Liver (tissue), 9 donors: ENCODE results near the gene OBI1. TPM values are rescaled to one million over a fixed set of nuclear protein-coding genes. Genes with fewer than 3 reads are reported as not detected.

ENCODE experiments used
- DNase-seq: peaks from one replicate; pipeline ENCODE4 v3.0.0-alpha.2; 2017; ENCODE audit warnings: low spot score
- H3K27ac ChIP-seq, 2 donors: one replicate each; pipeline ENCODE4 v1.7.0; 2013; ENCODE audit warnings: inconsistent platforms in 2 of 2, low read length in 2 of 2, control low read depth in 1 of 2, low read depth in 1 of 2, mild to moderate bottlenecking in 1 of 2
- H3K27me3 ChIP-seq, 4 donors: one replicate each; pipeline versions ENCODE4 v1.6.1 to v1.7.0; 2013; ENCODE audit warnings: low read length in 3 of 4, inconsistent platforms in 1 of 4, mild to moderate bottlenecking in 1 of 4, moderate library complexity in 1 of 4; ENCODE audit not compliant: control insufficient read depth in 4 of 4, insufficient read depth in 4 of 4
- H3K36me3 ChIP-seq, 4 donors: one replicate each; pipeline versions ENCODE4 v1.6.1 to v1.7.0; 2013; ENCODE audit warnings: low read length in 3 of 4, mild to moderate bottlenecking in 3 of 4, low read depth in 1 of 4, moderate library complexity in 1 of 4; ENCODE audit not compliant: control insufficient read depth in 4 of 4, insufficient read depth in 3 of 4
- H3K4me1 ChIP-seq, 4 donors: one replicate each; pipeline versions ENCODE4 v1.6.1 to v1.7.0; 2013; ENCODE audit warnings: low read length in 3 of 4, mild to moderate bottlenecking in 3 of 4, moderate library complexity in 1 of 4; ENCODE audit not compliant: control insufficient read depth in 4 of 4, insufficient read depth in 4 of 4
- H3K4me3 ChIP-seq, 3 donors: one replicate each; pipeline versions ENCODE4 v1.6.1 to v1.7.0; 2013; ENCODE audit warnings: low read length in 3 of 3, control low read depth in 1 of 3, low read depth in 1 of 3, mild to moderate bottlenecking in 1 of 3
- H3K9ac ChIP-seq, 2 donors: one replicate each; pipeline ENCODE4 v1.7.0; 2013; ENCODE audit warnings: low read length in 2 of 2, mild to moderate bottlenecking in 2 of 2, moderate library complexity in 2 of 2, control low read depth in 1 of 2, low read depth in 1 of 2
- H3K9me3 ChIP-seq, 4 donors: one replicate each; pipeline versions ENCODE4 v1.6.1 to v1.7.0; 2013; ENCODE audit warnings: low read length in 3 of 4; ENCODE audit not compliant: control insufficient read depth in 4 of 4
- EGR1 ChIP-seq, 2 donors: IDR thresholded peaks; 2 replicates each; pipeline ENCODE4 v1.6.1; 2016 to 2018; ENCODE audit warnings: antibody characterized with exemption in 2 of 2, low read depth in 2 of 2
- FOXA1 ChIP-seq: IDR thresholded peaks from 2 replicates; pipeline ENCODE4 v1.6.1; 2016; ENCODE audit warnings: antibody characterized with exemption
- GABPA ChIP-seq, 2 donors: IDR thresholded peaks in 1 of 2; conservative IDR thresholded peaks in 1 of 2; 2 replicates each; pipeline ENCODE4 v1.6.1; 2016; ENCODE audit warnings: antibody characterized with exemption in 2 of 2, mild to moderate bottlenecking in 1 of 2, moderate library complexity in 1 of 2
- HNF4A ChIP-seq, 2 donors: conservative IDR thresholded peaks; 2 replicates each; pipeline ENCODE4 v1.6.1; 2016; ENCODE audit warnings: antibody characterized with exemption in 2 of 2, mild to moderate bottlenecking in 2 of 2
- JUND ChIP-seq, 2 donors: IDR thresholded peaks; 2 replicates each; pipeline ENCODE4 v1.6.1; 2016; ENCODE audit warnings: antibody characterized with exemption in 2 of 2
- NR2F2 ChIP-seq: IDR thresholded peaks from 2 replicates; pipeline ENCODE4 v1.6.1; 2016; ENCODE audit warnings: antibody characterized with exemption
- RXRA ChIP-seq, 2 donors: IDR thresholded peaks; 2 replicates each; pipeline ENCODE4 v1.6.1; 2017 to 2018; ENCODE audit warnings: antibody characterized with exemption in 2 of 2, mild to moderate bottlenecking in 1 of 2
- SP1 ChIP-seq: IDR thresholded peaks from 2 replicates; pipeline ENCODE4 v1.6.1; 2018; ENCODE audit warnings: antibody characterized with exemption, mild to moderate bottlenecking
- TAF1 ChIP-seq: conservative IDR thresholded peaks from 2 replicates; pipeline ENCODE4 v1.6.1; 2016; ENCODE audit warnings: antibody characterized with exemption, mild to moderate bottlenecking
- YY1 ChIP-seq: IDR thresholded peaks from 2 replicates; pipeline ENCODE4 v1.6.1; 2016; ENCODE audit warnings: antibody characterized with exemption, mild to moderate bottlenecking
- WGBS: extraction: QIAGEN DNeasy Blood & Tissue Kit; methylation state at CpG from one replicate; pipeline ENCODE4 v1.1.7; 2013; 5-methylcytosine and 5-hydroxymethylcytosine counted together
- polyA plus RNA-seq, 2 donors: library from polyadenylated mRNA; stranded (reverse) in 1 of 2; unstranded in 1 of 2; fragments of 200-250 nt in 1 of 2; fragments of >200 nt in 1 of 2; fragmentation: Nextera tagmentation in 1 of 2; extraction: Ambion mirVana in 1 of 2; gene quantifications; one replicate each; pipeline versions ENCODE4 v1.2.1 to v1.2.3, GENCODE V29; 2013 to 2015
- total RNA-seq, 2 donors: library from RNA; depleted of rRNA; stranded (reverse); fragments of >200 nt; gene quantifications; one replicate each; pipeline ENCODE4 v1.2.3, GENCODE V29; 2014
- TF ChIP-seq, protein P1 (sequence below): IDR thresholded peaks from 2 replicates; pipeline ENCODE4 v1.6.1; 2016; ENCODE audit warnings: antibody characterized with exemption
- TF ChIP-seq, protein P2 (sequence below): fragments of 150-350 bp; IDR thresholded peaks from 2 replicates; pipeline ENCODE4 v1.5.1; 2017; ENCODE audit warnings: improper control_type of control experiment, low read depth, low read length; ENCODE audit not compliant: missing input control
- TF ChIP-seq, protein P3 (sequence below): IDR thresholded peaks from 2 replicates; pipeline ENCODE4 v1.6.1; 2016; ENCODE audit warnings: antibody characterized with exemption, mild to moderate bottlenecking
- TF ChIP-seq, protein P4 (sequence below): IDR thresholded peaks from 2 replicates; pipeline ENCODE4 v1.6.1; 2016; ENCODE audit warnings: antibody characterized with exemption
- donor health status: healthy.
- donor health status: healthy.
- donor health status: healthy.
- donor health status: healthy.
- donor health status: healthy.

OBI1 gene
- total and polyA plus RNA-seq, 4 donors, result 1.7 to 8.9 (median 3.0) TPM

DNA sequence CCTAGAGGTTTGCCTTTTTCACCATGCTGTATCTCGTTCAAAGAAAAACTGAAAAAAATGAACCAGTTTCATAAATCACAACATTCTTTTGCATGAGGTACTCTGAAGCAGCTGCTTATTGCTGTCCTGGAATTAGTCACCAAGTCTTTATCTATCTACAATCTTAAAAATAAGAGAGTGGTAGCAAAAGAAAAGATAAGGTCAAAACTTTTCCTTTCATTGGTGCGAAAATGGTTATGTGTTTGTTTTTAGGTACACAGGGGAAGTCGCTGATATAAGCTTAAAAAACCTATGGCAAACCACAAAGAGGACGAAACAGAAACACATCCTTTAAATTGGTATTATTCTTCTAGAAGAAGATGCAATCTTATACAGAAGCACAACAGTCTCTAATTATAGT lies 20.7 kb downstream of the OBI1 start:
- Histone ChIP-seq H3K27me3 (no peaks in the 10 kb centered on the region), H3K4me3 (no peak overlapping the region), H3K4me1 (no peaks in the 10 kb centered on the region), H3K27ac (no peak overlapping the region), H3K9me3 (no peaks in the 10 kb centered on the region), H3K9ac (no peak overlapping the region), H3K36me3 (peaks cover 3 to 17% (median 14%) of the 10 kb centered on the region in 4 donors)
- no peak for TF ChIP-seq FOXA1
- TF ChIP-seq RXRA (IDR thresholded peaks at IDR 0.05), result no peak
- TF ChIP-seq SP1, result no peak
- TF ChIP-seq GABPA (IDR thresholded peaks at IDR 0.05 in 1 of 2, conservative IDR thresholded peaks at IDR 0.05 in 1 of 2), result no peak
- TF ChIP-seq HNF4A (conservative IDR thresholded peaks at IDR 0.05), result no peak
- TF ChIP-seq EGR1 (IDR thresholded peaks at IDR 0.05; ENCODE audit: low read depth in 2 of 2), result no peak
- TF ChIP-seq, protein P1, sequence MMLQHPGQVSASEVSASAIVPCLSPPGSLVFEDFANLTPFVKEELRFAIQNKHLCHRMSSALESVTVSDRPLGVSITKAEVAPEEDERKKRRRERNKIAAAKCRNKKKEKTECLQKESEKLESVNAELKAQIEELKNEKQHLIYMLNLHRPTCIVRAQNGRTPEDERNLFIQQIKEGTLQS, result no peak
- no peak for TF ChIP-seq JUND (IDR thresholded peaks at IDR 0.05)
- TF ChIP-seq, protein P2, sequence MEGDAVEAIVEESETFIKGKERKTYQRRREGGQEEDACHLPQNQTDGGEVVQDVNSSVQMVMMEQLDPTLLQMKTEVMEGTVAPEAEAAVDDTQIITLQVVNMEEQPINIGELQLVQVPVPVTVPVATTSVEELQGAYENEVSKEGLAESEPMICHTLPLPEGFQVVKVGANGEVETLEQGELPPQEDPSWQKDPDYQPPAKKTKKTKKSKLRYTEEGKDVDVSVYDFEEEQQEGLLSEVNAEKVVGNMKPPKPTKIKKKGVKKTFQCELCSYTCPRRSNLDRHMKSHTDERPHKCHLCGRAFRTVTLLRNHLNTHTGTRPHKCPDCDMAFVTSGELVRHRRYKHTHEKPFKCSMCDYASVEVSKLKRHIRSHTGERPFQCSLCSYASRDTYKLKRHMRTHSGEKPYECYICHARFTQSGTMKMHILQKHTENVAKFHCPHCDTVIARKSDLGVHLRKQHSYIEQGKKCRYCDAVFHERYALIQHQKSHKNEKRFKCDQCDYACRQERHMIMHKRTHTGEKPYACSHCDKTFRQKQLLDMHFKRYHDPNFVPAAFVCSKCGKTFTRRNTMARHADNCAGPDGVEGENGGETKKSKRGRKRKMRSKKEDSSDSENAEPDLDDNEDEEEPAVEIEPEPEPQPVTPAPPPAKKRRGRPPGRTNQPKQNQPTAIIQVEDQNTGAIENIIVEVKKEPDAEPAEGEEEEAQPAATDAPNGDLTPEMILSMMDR, result no peak
- TF ChIP-seq, protein P3, sequence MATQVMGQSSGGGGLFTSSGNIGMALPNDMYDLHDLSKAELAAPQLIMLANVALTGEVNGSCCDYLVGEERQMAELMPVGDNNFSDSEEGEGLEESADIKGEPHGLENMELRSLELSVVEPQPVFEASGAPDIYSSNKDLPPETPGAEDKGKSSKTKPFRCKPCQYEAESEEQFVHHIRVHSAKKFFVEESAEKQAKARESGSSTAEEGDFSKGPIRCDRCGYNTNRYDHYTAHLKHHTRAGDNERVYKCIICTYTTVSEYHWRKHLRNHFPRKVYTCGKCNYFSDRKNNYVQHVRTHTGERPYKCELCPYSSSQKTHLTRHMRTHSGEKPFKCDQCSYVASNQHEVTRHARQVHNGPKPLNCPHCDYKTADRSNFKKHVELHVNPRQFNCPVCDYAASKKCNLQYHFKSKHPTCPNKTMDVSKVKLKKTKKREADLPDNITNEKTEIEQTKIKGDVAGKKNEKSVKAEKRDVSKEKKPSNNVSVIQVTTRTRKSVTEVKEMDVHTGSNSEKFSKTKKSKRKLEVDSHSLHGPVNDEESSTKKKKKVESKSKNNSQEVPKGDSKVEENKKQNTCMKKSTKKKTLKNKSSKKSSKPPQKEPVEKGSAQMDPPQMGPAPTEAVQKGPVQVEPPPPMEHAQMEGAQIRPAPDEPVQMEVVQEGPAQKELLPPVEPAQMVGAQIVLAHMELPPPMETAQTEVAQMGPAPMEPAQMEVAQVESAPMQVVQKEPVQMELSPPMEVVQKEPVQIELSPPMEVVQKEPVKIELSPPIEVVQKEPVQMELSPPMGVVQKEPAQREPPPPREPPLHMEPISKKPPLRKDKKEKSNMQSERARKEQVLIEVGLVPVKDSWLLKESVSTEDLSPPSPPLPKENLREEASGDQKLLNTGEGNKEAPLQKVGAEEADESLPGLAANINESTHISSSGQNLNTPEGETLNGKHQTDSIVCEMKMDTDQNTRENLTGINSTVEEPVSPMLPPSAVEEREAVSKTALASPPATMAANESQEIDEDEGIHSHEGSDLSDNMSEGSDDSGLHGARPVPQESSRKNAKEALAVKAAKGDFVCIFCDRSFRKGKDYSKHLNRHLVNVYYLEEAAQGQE, result no peak
- no peak for TF ChIP-seq NR2F2
- TF ChIP-seq, protein P4, sequence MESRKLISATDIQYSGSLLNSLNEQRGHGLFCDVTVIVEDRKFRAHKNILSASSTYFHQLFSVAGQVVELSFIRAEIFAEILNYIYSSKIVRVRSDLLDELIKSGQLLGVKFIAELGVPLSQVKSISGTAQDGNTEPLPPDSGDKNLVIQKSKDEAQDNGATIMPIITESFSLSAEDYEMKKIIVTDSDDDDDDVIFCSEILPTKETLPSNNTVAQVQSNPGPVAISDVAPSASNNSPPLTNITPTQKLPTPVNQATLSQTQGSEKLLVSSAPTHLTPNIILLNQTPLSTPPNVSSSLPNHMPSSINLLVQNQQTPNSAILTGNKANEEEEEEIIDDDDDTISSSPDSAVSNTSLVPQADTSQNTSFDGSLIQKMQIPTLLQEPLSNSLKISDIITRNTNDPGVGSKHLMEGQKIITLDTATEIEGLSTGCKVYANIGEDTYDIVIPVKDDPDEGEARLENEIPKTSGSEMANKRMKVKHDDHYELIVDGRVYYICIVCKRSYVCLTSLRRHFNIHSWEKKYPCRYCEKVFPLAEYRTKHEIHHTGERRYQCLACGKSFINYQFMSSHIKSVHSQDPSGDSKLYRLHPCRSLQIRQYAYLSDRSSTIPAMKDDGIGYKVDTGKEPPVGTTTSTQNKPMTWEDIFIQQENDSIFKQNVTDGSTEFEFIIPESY, result no peak
- WGBS, result 89% methylated on average over 4 of the region's 4 CpGs
- DNase-seq, result no peak

DNA sequence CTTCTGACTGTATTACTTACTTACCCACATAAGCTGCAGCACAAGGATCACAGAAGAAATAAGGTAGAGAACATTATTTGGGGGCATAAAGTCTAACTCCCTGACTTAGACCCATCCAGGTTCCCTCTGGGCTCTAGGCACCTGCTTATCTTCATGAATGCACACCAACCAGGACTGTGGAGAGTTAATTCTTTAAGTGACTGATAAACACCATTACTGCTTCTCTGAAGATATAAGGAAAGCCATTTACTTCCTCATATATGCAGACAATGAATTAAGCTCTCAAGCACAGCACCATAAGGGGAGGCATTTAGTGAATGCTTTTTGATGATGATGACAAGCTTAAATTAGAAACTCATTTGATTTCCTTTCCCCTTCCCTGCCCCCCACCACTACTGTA lies 22.5 kb downstream of the OBI1 start:
- Histone ChIP-seq H3K4me3 (no peak overlapping the region), H3K9ac (no peak overlapping the region), H3K27ac (no peak overlapping the region), H3K36me3 (peaks cover 5 to 30% (median 26%) of the 10 kb centered on the region in 4 donors), H3K27me3 (no peaks in the 10 kb centered on the region), H3K4me1 (no peaks in the 10 kb centered on the region), H3K9me3 (no peaks in the 10 kb centered on the region)
- TF ChIP-seq HNF4A (conservative IDR thresholded peaks at IDR 0.05) (no peak), TAF1 (no peak), GABPA (IDR thresholded peaks at IDR 0.05 in 1 of 2, conservative IDR thresholded peaks at IDR 0.05 in 1 of 2) (no peak), YY1 (no peak), JUND (IDR thresholded peaks at IDR 0.05) (no peak)
- TF ChIP-seq, protein P2, result no peak
- no peak for DNase-seq
